ENCODE results near the gene PPP1R9A.

PPP1R9A gene

DNA sequence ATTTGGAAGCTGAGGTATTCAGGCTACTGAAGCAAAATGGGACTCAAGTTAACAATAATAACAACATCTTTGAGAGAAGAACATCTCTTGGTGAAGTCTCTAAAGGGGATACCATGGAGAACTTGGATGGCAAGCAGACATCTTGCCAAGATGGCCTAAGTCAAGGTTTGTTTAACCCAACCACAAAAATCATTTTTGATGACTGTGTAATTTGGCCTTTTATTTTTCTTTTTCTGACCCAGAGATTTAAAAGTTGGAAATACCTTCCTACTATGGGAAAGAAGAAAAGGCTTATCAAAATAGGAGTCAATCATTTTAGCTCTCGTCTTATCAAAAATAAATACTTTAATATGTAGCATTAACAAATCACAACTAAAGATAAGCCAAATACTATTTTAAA, 344.6 kb downstream of the PPP1R9A start:
- no peak for DNase-seq (ENCODE audit: low read depth in 1 of 2, low spot score in 1 of 2)

DNA sequence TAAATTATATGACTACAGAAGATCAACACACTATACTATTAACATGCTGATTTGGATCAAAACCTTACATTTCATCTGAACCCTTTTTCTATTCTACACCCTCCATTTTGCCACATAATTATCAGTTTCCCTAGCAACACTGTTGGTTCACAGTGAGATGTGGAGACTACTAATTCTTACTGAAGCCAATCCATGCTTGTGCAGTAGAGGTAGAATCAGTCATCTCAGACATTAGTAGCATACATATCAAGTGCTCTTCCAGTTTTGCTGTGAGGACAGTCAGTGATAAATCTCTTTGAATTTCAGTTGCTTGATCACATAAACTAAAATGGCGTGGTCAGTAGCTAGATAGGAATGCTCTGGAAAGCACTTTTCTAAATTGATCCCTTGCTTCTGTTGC, 346.6 kb downstream of the PPP1R9A start:
- DNase-seq (ENCODE audit: low read depth in 1 of 2, low spot score in 1 of 2): no peak

DNA sequence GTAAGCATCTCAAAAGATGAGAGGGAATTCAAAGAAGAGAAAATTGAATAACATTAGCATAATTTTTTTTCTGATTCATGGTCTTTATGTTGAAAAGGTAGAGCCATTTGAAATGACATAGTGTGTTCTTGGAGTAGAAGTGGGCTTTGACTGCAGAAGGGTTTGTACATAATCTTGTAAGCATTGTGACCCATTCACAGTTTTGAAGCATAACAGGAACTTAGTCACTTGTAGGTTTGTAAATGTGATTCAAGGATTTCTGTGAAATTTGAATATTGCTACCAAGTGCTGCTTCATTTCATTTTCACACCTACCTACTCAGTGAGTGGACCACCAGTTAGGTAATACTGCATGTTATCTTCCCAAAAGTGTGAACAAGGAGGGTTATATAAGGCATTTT, 348.3 kb downstream of the PPP1R9A start:
- DNase-seq (ENCODE audit: low read depth in 1 of 2, low spot score in 1 of 2): no peak

GRCh38 chr7:95261895-95262415, 354.6 kb downstream of the PPP1R9A start:
- DNase-seq (ENCODE audit: low read depth in 1 of 2, low spot score in 1 of 2): no peak

DNA sequence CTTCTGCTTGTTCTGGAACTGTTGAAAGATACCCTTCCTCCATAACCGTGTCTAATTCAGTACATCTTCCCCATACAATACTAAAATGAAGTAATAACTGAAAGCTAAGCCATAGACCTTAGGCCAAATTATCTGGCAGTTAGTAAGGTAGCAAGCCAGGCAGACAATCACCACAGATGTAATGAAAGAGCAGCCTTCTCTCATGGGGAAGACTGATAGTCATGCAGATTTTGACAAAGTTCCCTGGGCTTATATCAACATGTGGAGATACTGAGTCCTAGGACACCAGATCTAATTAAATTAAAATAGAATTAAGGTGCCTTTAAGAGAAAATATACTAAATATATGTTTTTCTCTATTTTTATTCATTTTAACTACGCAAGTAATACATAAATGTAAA, 355.5 kb downstream of the PPP1R9A start:
- DNase-seq (ENCODE audit: low read depth in 1 of 2, low spot score in 1 of 2): no peak

DNA sequence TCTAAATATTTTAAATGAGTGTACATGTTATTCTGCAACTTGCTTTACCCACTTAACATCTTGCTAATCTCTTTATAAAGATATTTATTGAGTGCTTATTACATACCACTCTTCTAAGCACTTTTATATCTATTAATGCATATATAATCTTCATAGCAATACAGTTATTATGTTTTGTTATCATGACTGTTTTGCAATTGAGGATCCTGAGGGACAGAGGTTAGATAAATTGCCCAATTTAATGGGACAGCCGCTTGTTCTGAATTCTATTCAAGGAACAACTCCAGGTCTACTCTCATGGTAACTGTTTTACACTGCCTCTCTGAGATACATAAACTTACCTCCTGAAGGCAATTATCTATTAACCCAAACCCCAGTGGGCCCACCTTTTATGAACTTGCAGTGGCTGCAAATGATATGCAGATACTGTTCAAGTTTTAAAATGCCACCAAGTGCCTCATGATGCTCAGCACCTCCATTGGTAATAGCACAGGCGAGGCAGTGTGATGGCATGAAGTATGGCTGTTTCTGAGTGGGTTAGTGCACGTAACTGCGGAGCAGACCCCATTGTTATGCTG, 356.5 kb downstream of the PPP1R9A start:
- DNase-seq (ENCODE audit: low read depth in 1 of 2, low spot score in 1 of 2): no peak

DNA sequence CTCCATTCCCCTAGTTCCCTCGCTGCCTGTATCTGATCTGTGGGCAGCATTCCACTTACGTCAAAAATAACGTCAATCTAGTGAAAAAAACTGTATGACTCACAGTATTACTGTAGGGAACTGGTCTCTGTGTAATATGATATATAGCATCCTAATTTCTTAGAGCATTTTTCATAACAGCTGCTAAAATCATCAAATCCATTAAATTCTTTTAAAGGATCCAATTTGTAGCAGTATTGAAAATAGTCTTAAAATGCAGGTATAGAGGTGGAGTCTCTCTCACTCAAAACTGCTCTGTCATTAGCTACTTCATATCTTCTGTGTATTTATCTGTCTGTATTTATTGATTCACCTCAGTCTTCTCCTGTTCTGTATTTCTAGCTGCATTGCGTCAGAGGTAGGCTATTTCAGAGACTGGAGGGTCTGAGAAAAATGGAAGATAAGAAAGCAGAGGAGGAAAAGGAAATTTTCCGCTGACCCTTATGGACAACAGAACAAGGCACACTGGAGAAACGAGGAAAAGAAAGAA, 357.0 kb downstream of the PPP1R9A start:
- no peak for DNase-seq (ENCODE audit: low read depth in 1 of 2, low spot score in 1 of 2)

- DNase-seq (ENCODE audit: low read depth in 1 of 2, low spot score in 1 of 2): no peak
These were observed 358.2 kb downstream of the PPP1R9A start for GRCh38 chr7:95265634-95266033.

GRCh38 chr7:95267754-95268153, 360.4 kb downstream of the PPP1R9A start:
- DNase-seq (ENCODE audit: low read depth in 1 of 2, low spot score in 1 of 2): no peak

DNA sequence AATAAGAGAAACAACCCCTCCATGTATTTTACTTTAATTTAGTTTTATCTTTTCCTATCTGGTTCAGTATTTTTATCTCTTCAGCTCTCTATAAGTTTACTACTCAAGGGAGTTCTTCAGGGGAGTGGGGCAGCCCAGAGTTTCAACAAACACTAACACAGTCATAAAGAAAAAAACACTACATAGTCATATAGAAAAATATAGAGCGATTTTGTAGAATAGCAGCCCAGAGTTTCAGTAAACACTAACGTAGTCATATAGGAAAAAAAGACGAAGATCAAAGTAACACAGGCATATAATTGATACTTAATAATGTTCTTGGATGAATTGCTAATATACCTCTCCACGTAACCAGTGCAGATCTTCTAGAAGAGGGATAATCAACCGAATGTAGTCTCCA, 362.2 kb downstream of the PPP1R9A start:
- DNase-seq (ENCODE audit: low read depth in 1 of 2, low spot score in 1 of 2): no peak

- DNase-seq (ENCODE audit: low read depth in 1 of 2, low spot score in 1 of 2): no peak
These were observed 368.7 kb downstream of the PPP1R9A start for GRCh38 chr7:95276114-95276513.

GRCh38 chr7:95279417-95279816, 372.0 kb downstream of the PPP1R9A start:
- DNase-seq (ENCODE audit: low read depth in 1 of 2, low spot score in 1 of 2): no peak

DNA sequence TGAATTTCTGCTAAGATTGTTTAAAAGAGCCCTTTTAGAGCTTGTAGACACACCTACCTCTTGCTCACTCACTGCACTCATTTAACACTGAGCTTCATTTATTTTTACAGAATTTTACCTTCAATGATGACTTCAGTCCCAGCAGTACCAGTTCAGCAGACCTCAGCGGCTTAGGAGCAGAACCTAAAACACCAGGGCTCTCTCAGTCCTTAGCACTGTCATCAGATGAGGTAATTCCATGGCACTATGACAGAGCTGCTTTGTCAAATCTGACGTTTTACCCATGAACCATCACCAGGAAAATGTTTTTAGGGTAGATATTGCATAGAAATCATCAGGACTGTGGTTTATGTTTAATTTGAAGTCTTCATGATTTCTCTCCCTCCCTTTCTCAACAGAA, 378.7 kb downstream of the PPP1R9A start:
- DNase-seq (ENCODE audit: low read depth in 1 of 2, low spot score in 1 of 2): no peak

DNA sequence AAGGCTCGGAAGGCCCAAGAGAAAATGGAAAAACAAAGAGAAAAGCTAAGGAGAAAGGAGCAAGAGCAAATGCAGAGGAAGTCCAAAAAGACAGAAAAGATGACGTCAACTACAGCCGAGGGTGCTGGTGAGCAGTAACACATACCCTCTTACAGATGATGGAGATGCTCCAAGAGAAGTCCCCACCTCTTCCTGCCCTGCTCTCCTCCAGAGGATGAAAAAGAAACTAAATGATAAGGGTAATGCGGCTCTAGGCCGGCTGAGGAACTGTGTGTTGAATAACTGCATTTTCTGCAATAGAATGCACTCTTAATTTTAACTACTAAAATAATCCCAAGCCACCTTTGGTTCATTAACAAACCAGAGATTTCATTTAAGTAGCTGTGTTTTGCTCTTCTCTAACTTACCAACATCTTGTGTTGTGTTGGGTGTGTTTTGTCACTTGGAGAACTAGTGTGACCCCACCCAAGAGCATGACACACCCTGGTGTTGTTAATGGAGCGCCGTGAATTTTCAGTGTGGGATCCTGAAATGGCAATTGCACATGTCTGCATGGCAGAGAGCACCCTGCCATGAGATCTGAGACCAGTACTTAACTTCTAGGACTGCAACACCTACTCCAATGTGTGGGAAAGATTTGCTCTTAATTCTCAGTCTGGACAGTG, 382.9 kb downstream of the PPP1R9A start:
- no peak for DNase-seq (ENCODE audit: low read depth in 1 of 2, low spot score in 1 of 2)

DNA sequence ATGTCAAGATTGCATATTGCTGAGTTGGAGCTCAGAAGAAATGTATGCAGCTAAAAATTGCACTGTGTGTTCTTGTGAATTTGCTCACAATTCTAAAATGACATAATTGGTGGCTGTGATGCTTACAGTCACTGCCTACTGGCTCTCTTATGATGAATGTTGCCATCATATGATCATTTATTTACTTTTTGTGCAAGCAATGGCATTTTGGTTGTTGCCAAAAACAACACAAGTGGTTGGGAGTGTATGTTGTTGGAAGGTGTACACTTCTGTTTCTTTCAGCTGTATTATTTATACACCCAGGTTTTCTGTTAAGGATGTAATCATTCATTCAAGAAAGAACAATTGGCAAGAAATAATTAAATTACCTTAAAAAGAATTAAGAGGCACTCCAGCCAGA, 388.0 kb downstream of the PPP1R9A start:
- DNase-seq (ENCODE audit: low read depth in 1 of 2, low spot score in 1 of 2): no peak

DNA sequence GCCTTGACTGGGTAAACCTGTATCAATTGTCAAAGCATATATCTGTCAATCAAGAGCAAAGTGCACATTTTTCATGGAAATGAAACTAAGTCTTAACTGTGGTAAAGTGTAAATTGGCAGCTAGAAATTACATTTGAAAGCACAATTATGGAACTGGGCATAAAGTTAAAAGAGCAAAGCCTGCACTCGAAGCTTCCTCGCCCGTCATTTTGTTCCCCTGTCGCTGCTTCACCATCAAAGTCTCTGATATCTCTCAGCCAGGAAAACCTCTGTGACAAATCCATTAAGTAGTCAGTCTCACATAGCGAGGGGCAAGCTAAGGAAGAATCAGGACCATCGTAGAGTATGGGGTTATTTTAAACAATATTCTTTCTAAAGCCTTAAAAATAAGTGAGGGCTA, 389.1 kb downstream of the PPP1R9A start:
- DNase-seq (ENCODE audit: low read depth in 1 of 2, low spot score in 1 of 2): no peak

DNA sequence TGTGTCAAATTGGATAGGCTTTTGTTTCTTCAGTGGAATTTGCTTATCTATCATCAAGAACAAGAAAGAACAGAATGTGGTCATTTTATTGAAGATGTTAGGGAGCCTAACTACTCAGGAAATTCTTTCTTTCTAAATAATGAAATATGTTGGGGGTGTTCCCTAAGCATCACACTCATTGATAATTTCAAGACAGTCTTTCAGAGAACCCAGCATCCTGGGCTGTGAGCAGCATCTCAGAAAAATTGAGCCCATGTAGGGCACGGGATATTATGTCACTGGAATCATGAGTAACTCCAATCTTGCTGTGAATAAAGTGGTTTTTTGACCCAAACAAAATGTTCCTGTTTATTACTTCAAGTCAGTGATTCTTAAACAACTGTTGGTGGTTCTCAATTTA, 389.6 kb downstream of the PPP1R9A start:
- no peak for DNase-seq (ENCODE audit: low read depth in 1 of 2, low spot score in 1 of 2)

DNA sequence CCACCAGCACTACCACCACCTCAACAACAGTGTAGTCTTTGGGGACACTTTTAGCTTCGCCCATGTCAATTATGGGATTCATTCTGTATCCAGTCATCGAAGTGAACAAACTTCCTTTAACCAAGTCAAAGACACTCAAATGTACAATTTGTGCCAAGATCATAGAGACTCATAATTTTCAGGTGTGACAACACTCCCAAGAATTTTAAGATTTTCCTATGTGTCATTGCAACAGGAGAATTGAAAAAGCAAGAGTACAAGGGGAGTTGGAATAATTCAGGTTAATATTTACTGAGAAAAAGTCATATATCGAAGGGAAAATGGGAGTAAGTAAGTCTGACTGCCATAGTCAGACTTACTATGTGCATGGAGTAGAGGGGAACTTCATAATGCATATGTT, 390.7 kb downstream of the PPP1R9A start:
- no peak for DNase-seq (ENCODE audit: low read depth in 1 of 2, low spot score in 1 of 2)

- no peak for DNase-seq (ENCODE audit: low read depth in 1 of 2, low spot score in 1 of 2)
These were observed 395.9 kb downstream of the PPP1R9A start for GRCh38 chr7:95303013-95303905.

DNA sequence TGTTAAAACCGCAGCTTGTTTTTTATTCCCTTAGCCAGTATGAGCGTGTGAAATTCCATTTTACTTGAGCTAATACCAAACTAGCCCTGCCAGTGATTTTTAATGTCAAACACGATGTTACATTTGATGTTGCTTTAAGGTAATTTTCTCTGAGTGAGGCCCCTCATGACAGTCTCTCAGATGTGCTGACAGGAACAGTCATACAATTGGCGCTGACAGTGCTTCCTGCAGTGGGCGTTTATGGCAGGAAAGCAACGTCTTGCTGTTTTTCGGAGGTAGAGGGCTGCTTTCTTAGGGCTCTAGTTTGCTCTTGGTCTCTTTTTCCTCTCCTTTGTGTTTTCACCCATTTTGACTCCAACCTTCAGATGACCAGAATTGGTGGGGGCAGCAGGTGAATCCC, 397.6 kb downstream of the PPP1R9A start:
- no peak for DNase-seq (ENCODE audit: low read depth in 1 of 2, low spot score in 1 of 2)

DNA sequence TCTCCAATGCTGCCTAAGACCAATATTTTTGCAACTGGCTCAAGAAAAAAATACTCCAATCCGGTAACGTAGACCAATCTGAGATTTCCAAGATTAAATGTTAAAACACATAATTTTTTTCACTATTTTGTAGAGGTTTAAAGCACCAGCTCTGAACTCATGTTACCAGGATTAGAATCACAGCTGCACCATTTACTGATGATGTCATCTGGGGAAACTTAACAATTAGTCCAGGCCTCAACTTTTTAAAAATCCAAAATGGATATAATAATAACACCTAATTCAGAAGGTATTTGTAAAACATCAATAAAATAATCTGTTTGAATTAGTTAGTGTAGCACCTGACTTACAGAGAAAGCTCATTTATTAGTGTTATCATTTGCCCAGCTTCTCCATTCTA, 402.6 kb downstream of the PPP1R9A start:
- no peak for DNase-seq (ENCODE audit: low read depth in 1 of 2, low spot score in 1 of 2)

DNA sequence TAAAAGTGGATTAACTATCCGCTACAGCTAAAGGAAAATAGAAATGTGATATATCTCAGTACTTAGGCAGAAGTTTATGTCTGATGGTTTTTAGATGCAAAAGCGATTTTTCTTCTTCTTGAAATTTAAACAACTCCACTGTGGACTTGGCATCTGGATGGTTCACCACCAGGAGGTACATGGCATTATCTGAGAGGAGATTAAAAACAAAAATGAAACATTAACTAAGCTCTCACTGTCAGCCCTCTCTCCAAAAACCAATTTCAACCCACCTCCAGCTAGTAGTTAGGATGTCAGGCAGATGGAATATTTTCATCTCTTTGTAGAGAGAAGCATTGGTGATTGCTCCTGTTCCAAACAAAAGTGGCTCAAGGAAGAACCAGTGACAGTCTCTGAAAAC, 404.0 kb downstream of the PPP1R9A start:
- DNase-seq (ENCODE audit: low read depth in 1 of 2, low spot score in 1 of 2): no peak
